ENCODE results near the gene TNS1. TPM values are rescaled to one million over a fixed set of nuclear protein-coding genes. Genes with fewer than 3 reads are reported as not detected.

Gene TNS1
- total and polyA plus RNA-seq, 2 donors (not counting 1 experiment from before 2014, with no cell fraction given), result 0.10 to 0.86 TPM

- POLR2A ChIA-PET, result no interaction called here
- H3K27ac ChIP-seq (ENCODE audit: low read length in 2 of 2), result no peak overlapping the region
- no peaks in the 10 kb centered on the region for H3K4me1 Mint-ChIP-seq
- H3K4me3 ChIP-seq (ENCODE audit: control extremely low read depth in 1 of 5, extremely low read depth in 1 of 5, insufficient read depth in 1 of 5, low read depth in 2 of 5, low read length in 4 of 5), result no peak overlapping the region
- ATAC-seq (ENCODE audit: low read depth) (no peak), DNase-seq (no peak)
- no peaks in the 10 kb centered on the region for H3K4me1 ChIP-seq (ENCODE audit: control insufficient read depth in 2 of 2, insufficient read depth in 2 of 2, low read length in 2 of 2)
- H3K9ac ChIP-seq (ENCODE audit: low read length), result no peak overlapping the region
- no peaks in the 10 kb centered on the region for H3K79me2 ChIP-seq (ENCODE audit: control insufficient read depth, insufficient read depth, low read length)
- H3K27me3 Mint-ChIP-seq, result peaks cover 6% of the 10 kb centered on the region
- H3K9me3 Mint-ChIP-seq (ENCODE audit: insufficient read depth), result no peaks in the 10 kb centered on the region
- no peak overlapping the region for H3K4me3 Mint-ChIP-seq
- H3K27me3 ChIP-seq (replicated peaks in 1 of 4; ENCODE audit: control extremely low read depth in 1 of 4, control insufficient read depth in 3 of 4, insufficient read depth in 4 of 4, low read length in 3 of 4), result no peaks in the 10 kb centered on the region
- H3K36me3 ChIP-seq (replicated peaks in 1 of 2; ENCODE audit: control extremely low read depth in 1 of 2, control insufficient read depth in 1 of 2, extremely low read depth in 1 of 2, insufficient read depth in 2 of 2, low read length in 1 of 2), result no peaks in the 10 kb centered on the region
- H2AFZ ChIP-seq (ENCODE audit: insufficient read depth, low read depth, low read length, poor library complexity, severe bottlenecking), result no peak overlapping the region
- TF ChIP-seq CTCF (IDR thresholded peaks at IDR 0.05), result no peak
- TF ChIP-seq EZH2 (IDR thresholded peaks at IDR 0.05; ENCODE audit: borderline replicate concordance, insufficient read depth, low read depth, low read length, poor library complexity, severe bottlenecking), result no peak
- CTCF ChIA-PET, result interaction anchor here (1.5 to 6.9 kb wide), 4 partner anchors 10 to 201 kb away, joined by 3 to 76 read pairs (median 14); no protein-coding TSS in a partner anchor
- WGBS (ENCODE audit: insufficient coverage), result 94% methylated on average over 13 of the region's 16 CpGs
- no peak overlapping the region for H3K4me2 ChIP-seq (replicated peaks; ENCODE audit: low read depth, low read length, poor library complexity, severe bottlenecking)
- intact Hi-C loops (cut with micrococcal nuclease), result loop anchor here (5.0 kb wide), 1 partner anchor 99 kb away; no protein-coding TSS in a partner anchor
- H4K20me1 ChIP-seq (ENCODE audit: control insufficient read depth, insufficient read depth, low read length, poor library complexity, severe bottlenecking), result no peaks in the 10 kb centered on the region
- peaks cover 0 to 9% (median 0%) of the 10 kb centered on the region in 3 donors for H3K9me3 ChIP-seq (ENCODE audit: control extremely low read depth in 1 of 3, control insufficient read depth in 2 of 3, insufficient read depth in 1 of 3, low read length in 2 of 3)
- H3K27ac Mint-ChIP-seq, result no peak overlapping the region
These were observed 16.4 kb downstream of the TNS1 start for GRCh38 chr2:217986256-217986961.

All from B cell (primary cell).